Measurements from ENCODE around the gene RBM24.

The RBM24 gene
- total RNA-seq: 0 reads per million in 3 experiments

GRCh38 chr6:17281100-17281496 lies at the start of gene RBM24:
Gene RBM24 (plus strand): TSS chr6:17281361. CDS start chr6:17281582, 221 bp downstream.
- no peak for DNase-seq

- DNase-seq: no peak
These were observed 47.6 kb upstream of the RBM24 start for GRCh38 chr6:17233531-17233930.

- no peak for DNase-seq
These were observed 43.9 kb upstream of the RBM24 start for GRCh38 chr6:17237246-17237645.

GRCh38 chr6:17239260-17239659 lies 41.9 kb upstream of the RBM24 start:
- DNase-seq: no peak

GRCh38 chr6:17240803-17241500 lies 40.2 kb upstream of the RBM24 start:
- no peak for DNase-seq

GRCh38 chr6:17242087-17242486 lies 39.1 kb upstream of the RBM24 start:
- DNase-seq: no peak

GRCh38 chr6:17250237-17250636 lies 30.9 kb upstream of the RBM24 start:
- DNase-seq: no peak

- DNase-seq: no peak
These were observed 29.2 kb upstream of the RBM24 start for GRCh38 chr6:17251953-17252352.

GRCh38 chr6:17258749-17259148 lies 22.4 kb upstream of the RBM24 start:
- no peak for DNase-seq

GRCh38 chr6:17265570-17265969 lies 15.6 kb upstream of the RBM24 start:
- DNase-seq: no peak

GRCh38 chr6:17267566-17267965 lies 13.6 kb upstream of the RBM24 start:
- no peak for DNase-seq

GRCh38 chr6:17268114-17268513 lies 13.0 kb upstream of the RBM24 start:
- DNase-seq: no peak

- no peak for DNase-seq
These were observed 11.3 kb upstream of the RBM24 start for GRCh38 chr6:17269840-17270239.

- DNase-seq: no peak
These were observed 9.5 kb upstream of the RBM24 start for GRCh38 chr6:17271628-17272027.

- DNase-seq: no peak
These were observed 4.4 kb upstream of the RBM24 start for GRCh38 chr6:17276766-17277165.

- DNase-seq: no peak
These were observed 3.9 kb upstream of the RBM24 start for GRCh38 chr6:17277256-17277655.

- DNase-seq: no peak
These were observed 2.7 kb upstream of the RBM24 start for GRCh38 chr6:17278289-17279063.

GRCh38 chr6:17280138-17280537 lies 1.0 kb upstream of the RBM24 start:
- no peak for DNase-seq

- no peak for DNase-seq
These were observed 540 bp upstream of the RBM24 start for GRCh38 chr6:17280552-17281090.

- DNase-seq: no peak
These were observed 628 bp downstream of the RBM24 start for GRCh38 chr6:17281497-17282481.

GRCh38 chr6:17283074-17283473 lies 1.9 kb downstream of the RBM24 start:
- no peak for DNase-seq

GRCh38 chr6:17289630-17290061 lies 8.5 kb downstream of the RBM24 start:
- DNase-seq: no peak

GRCh38 chr6:17291778-17292177 lies 10.6 kb downstream of the RBM24 start:
- DNase-seq: no peak

All from central memory CD4-positive, alpha-beta T cell (primary cell).